Tongue (tissue), 2 donors: ENCODE data around the gene ZNF516. TPM values are rescaled to one million over a fixed set of nuclear protein-coding genes. Genes with fewer than 3 reads are reported as not detected.

Experiments
- DNase-seq: peaks from one replicate; pipeline ENCODE4 v3.0.0-alpha.2; 2015
- total RNA-seq: library from RNA; depleted of rRNA; stranded (reverse); fragments of >200 nt; gene quantifications from one replicate; pipeline ENCODE4 v1.2.3, GENCODE V29; 2014

The ZNF516 gene
- total RNA-seq, 1 donor from 2014 or later: 55.4 TPM

DNA sequence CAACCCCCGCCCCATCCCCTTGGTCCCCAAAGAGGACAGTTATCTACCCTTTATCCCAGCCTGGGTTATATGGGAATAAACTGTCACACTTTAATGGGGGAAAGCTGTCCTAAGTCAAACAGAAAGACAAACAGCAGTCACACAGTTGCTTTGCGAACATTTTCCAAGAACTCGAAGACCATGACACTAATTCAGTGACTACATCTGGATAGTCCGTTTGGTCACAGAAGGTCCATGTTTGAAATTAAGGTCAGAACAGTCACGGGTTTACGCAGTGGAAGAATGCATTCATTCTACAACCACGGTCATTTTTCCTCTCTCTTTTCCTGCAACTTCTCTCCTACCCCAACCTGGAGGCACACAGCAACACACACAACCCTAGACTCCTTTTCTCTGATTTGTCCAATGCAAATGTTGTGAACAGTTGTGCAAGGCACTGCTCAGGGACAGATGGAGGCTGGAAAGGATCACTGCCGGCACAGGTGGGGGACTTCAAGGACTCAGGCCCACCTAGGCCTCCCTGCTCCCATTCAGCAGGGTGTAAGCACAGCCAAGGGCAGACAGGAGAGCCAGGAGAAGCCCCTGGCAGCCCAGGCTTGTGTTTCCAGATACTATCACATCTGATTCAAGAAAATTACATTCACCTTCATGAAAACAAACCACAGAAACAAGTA is 39.9 kb downstream of the ZNF516 start:
- peak; percentile 58 for DNase-seq

- DNase-seq: no peak
Measured at GRCh38 chr18:76454418-76454817, 40.6 kb downstream of the ZNF516 start.

GRCh38 chr18:76453932-76454331 is 41.1 kb downstream of the ZNF516 start:
- DNase-seq: no peak

- DNase-seq: no peak
Measured at GRCh38 chr18:76453057-76453561, 41.9 kb downstream of the ZNF516 start.

DNA sequence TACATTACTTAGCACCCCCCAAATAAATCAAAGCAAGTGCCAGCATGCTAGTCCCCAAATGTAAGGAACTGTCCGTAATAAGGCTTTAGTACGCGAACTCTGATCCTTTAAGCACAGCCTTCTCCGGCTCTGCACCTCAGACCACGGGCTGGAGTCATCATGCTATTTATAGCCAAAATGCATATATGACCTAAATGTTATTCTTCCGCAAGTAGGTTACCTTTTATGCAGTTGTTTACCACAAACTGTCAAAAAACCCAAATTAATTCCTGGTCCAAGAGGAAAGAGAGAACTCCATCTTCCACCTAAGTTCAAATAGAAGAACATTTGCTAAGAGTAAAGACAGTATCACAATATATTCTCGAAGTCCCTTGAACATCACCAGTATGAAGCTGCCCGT is 42.7 kb downstream of the ZNF516 start:
- DNase-seq: peak; percentile 68

GRCh38 chr18:76451396-76452331 is 43.4 kb downstream of the ZNF516 start:
- DNase-seq: peak; percentile 60

- DNase-seq: peak; percentile 80
Measured at GRCh38 chr18:76450452-76451395, 44.3 kb downstream of the ZNF516 start.

DNA sequence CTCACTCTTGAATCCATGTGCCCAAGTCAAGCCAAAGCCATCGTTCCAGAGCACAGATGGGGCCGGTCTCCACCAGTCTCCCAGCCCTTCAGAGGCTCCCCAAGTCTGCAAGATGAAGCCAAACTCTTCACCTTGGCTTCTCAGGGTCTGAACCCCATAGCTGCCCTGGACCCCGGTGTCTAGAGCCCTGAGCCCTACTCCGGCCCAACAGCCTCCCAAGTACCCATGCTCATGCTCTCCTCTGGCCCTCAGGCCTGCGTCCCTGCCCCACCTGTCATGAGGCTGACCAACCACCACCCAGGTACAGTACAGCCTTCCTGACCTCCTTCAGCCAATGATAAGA is 46.0 kb downstream of the ZNF516 start:
- DNase-seq: no peak

DNA sequence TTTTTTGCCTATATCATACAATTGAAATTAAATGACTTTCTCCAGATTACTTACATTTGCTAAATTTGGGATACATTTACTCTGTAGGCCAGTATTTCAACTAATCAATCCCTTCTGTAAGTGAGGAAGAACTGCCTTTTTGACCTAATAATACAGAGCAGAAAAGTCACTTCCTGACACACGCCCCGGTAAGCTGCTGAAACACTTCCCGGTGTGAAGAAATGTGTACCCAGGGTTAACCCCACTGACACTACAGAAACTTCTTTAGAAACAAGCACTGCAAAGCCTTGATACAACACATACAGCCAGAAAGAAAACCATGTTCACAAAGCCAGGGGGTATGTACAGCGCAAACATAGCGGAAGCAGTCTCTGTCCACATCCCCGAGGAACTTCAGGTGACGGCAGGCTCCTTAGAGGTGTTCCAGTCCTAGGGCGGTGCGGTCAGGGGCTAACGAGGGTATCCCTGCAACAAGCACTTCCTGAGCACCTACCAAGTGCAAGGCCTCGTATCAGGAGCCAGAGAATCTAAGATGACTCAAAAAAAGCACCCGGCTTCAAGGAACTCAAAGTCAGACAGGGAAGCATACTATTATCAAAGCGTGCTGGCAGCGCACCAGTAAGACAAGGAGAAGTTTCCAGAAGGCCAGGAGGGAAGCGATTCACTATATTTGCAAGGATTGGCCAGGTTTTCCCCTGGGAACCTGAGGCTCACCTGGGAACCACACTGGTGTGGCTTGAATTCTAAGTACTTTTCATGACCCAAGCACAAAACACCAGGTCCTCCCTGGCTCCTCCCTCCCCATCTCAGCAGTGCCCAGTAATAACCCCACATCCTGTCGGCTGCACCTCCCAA is 46.6 kb downstream of the ZNF516 start:
- no peak for DNase-seq

GRCh38 chr18:76447258-76447890 is 47.7 kb downstream of the ZNF516 start:
- DNase-seq: no peak

DNA sequence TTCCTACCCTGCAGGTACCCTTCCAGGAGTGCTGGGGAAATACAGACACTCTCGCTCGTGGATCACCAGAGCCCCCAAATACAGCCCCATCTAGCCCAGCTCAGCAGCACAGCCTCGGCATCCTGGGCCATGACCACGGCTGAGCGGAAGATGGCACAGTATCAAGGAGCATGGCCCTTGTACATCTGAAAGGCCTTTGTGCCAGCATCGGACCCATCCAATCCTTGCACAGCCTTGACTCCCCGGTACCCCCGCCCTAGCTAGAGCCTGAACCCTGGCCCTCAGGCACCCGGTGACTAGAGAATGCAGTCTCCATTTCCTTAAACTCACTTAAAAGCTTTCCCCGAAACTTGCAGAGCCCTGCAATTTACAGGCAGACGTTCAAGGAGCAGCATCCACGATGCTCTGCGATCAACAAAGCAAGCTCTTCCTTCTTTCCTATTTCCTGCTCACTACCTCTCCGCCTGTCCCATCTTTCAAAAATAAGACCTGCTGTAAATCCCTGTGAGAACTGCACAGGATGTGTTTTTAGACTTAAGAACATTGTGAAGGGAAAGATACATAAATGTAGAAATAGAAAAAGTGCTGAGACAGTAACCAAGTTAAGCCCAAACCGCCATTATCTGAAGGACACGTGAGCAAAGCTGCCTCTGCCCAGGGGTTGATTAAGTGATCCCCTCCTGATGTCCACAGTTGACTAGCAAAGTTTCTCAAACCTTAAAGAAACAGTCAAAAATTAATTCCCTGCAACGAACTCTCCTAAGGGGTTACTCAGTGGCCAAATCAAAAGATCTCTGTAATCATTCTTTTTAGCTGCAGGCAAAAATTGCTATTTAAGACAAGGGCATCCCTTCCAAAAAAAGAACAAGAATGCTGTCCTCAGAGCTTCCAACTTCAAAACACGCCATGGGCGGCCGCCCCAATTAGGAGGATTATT is 48.5 kb downstream of the ZNF516 start:
- no peak for DNase-seq

DNA sequence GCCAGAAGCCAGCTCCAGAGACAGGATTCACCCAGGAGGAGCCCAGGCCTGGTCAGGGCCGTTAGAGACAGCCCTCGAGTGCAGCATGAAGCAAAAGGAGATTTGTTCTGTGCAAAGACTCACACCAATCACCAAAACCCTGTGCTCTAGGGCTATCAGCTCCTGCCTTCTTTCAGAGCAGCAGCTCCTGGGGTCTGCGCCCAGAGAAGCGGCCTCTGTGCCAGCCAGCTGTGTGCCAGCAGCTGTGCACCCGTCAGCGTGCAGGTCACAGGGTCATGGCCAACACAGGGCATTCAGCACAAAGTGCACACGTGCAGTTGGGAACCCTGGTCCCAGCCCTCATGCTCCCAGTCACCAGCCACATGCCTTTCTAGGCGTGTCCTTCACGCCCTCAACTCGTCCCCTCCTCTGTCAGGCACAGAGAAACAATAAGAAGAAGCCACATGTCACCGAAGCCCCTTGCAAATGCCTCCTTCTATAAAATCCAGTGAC is 49.3 kb downstream of the ZNF516 start:
- DNase-seq: peak; percentile 54

DNA sequence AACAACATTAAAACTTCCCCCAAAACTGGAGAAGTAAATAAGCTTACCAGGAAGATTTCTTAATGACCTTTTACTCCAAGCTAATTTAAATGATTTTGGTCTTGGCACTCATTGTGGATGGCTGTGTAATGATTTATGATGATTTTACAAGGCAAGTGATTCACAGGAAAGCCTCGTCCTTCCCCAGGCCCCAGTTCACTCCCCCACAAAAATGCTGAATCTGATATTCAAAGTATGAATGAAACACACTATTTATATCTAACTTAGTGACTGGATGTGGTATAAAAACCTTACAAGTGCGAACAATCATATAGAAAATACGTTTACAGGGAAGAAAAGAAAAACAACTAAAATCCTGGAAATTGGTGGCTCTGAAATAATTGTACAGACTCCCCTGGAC is 49.8 kb downstream of the ZNF516 start:
- DNase-seq: no peak

DNA sequence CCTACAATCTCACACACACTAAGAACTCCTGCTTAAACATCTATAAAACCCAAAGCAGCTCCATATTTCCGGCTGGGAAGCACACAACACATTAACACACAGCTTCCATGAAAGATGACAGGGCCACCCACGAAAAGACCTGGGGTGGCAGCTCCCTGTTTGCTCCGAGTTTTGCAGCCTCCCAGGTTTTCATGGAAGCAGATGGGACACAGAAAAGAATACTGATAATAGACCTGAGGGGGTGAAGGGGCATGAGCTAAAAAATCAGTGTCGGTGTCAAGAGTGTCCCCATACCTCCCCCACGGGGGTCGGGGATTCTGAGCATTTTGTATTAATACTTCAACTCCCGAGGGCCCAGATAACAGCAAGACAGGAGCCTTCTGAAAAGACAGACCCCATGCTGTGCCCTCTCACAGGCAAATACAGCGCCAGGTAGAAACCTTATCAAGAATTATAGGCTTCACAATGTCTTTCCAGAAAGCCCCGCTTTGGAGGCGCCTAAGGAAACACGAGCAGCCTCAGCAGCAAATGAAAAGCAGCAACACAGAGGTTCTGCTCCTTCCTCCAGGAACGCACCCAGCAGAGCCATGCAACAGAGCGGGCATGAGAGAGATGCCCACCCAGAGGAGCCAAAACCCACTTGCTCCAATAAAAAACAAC is 50.5 kb downstream of the ZNF516 start:
- no peak for DNase-seq

- no peak for DNase-seq
Measured at GRCh38 chr18:76443519-76444445, 51.3 kb downstream of the ZNF516 start.

DNA sequence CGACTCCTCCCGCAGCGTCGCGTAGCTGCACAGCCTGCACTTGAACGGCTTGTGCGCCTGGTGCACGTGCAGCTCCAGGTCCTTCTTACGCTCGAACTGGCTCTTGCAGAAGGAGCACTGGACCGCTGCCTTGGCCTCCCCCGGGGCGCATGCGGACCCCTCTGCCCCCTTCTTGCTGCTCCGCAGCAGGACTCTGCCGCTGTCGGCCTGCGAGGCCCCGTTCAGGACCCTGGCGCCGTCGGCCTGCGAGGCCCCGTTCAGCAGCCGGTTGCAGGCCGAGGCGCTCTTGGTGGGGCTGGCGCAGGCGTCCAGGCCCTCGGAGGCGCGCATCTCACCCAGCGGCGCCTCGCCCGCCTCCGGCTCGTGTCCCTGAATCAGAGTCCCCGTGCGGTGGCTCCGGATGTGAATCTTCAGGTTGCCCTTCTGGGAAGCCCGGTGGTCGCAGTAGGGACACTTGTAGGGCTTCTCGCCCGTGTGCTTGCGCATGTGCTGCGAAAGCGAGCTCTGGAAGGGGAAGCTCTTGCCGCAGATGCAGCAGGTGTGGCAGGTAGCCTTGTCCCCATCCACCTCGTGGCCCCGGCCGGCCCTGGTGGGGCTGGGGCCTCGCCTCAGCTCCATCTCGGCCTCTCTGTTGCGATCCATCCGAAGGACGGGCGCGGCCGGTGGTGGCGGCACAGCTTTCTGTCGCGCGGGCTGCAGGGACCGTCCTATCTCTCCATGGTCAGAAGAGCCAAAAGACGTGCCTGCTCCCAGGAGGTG is 52.5 kb downstream of the ZNF516 start:
- DNase-seq: no peak
